Nephron (organoid): ENCODE measurements around the gene RFX7.
A peak's percentile ranks its signal among the peaks of the same experiment; 100 is the strongest.
"Not testable (repeated sequence)": the region's sequence is repeated elsewhere in the genome, so short reads cannot be mapped to it uniquely, and the experiment has no call there.

Experiments used
- H3K27ac Mint-ChIP-seq, 3 experiments: 2 replicates each; pipeline ENCODE4 v1.8.0; 2020; ENCODE audit warnings: mixed read lengths in 3 of 3, mild to moderate bottlenecking in 2 of 3, moderate library complexity in 1 of 3
- H3K27me3 Mint-ChIP-seq: 2 replicates; pipeline ENCODE4 v1.8.0; 2021; ENCODE audit warnings: low read depth, mild to moderate bottlenecking, moderate library complexity, mixed read lengths
- H3K36me3 Mint-ChIP-seq: 2 replicates; pipeline ENCODE4 v1.8.0; 2020; ENCODE audit warnings: low read depth, mixed read lengths
- H3K4me1 Mint-ChIP-seq: 2 replicates; pipeline ENCODE4 v1.8.0; 2020; ENCODE audit warnings: mixed read lengths
- H3K4me3 Mint-ChIP-seq, 3 experiments: 2 replicates each; pipeline ENCODE4 v1.8.0; 2020; ENCODE audit warnings: mild to moderate bottlenecking in 3 of 3, mixed read lengths in 3 of 3, moderate library complexity in 2 of 3
- H3K9me3 Mint-ChIP-seq: 2 replicates; pipeline ENCODE4 v1.8.0; 2020; ENCODE audit warnings: mixed read lengths
- CTCF ChIP-seq, 3 experiments: fragments of 200-600 bp; sonication (generic); IDR thresholded peaks; one replicate each; pipeline ENCODE4 v1.5.0; 2021; ENCODE audit warnings: antibody characterized with exemption in 3 of 3; ENCODE audit not compliant: unreplicated experiment in 3 of 3

Gene RFX7

DNA sequence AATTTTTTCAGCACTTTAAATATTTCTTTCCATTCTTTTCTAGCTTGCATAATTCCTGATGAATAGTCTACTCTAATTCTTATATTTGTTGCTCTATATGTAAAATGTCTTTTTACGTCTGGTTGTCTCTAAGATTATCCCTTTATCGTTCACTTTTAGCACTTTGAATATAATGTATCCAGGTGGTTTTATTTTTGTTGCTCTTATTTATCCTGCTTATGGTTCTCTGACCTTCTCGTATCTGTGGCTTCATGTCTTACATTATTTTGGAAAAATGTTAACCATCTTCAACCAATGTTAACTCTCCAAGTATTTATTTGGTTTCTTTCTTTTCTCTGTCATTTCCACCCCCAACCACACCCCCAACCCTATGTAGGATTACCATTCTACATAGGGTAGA, 30.0 kb upstream of the RFX7 start:
- TF ChIP-seq CTCF (IDR thresholded peaks at IDR 0.05; ENCODE audit: unreplicated experiment in 3 of 3) = no peak
- Mint-ChIP-seq H3K27ac (no peak overlapping the region), H3K4me1 (no peaks in the 10 kb centered on the region), H3K4me3 (no peak overlapping the region), H3K27me3 (no peaks in the 10 kb centered on the region), H3K9me3 (peaks cover 63% of the 10 kb centered on the region), H3K36me3 (no peaks in the 10 kb centered on the region)

DNA sequence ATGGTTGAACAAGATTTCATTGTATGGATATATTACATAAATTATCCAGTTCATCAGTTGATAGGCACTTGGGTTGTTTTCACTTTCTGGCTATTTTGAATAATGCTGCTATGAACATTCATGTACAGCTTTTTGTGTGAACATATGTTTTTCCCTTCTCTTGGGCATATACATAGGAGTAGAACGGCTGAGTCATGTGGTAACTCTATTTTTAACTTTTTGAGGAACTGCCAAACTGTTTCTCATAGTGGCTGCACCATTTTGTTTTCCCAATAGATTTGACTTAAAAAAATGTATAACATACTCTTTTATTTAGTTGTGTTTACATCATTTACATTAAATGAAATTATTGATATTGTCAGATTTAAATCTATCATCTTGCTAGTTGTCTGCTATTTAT, 28.8 kb upstream of the RFX7 start:
- Mint-ChIP-seq H3K9me3 (peaks cover 65% of the 10 kb centered on the region), H3K27ac (no peak overlapping the region), H3K4me3 (no peak overlapping the region), H3K27me3 (no peaks in the 10 kb centered on the region), H3K4me1 (no peaks in the 10 kb centered on the region), H3K36me3 (no peaks in the 10 kb centered on the region)
- no peak for TF ChIP-seq CTCF (IDR thresholded peaks at IDR 0.05; ENCODE audit: unreplicated experiment in 3 of 3)

DNA sequence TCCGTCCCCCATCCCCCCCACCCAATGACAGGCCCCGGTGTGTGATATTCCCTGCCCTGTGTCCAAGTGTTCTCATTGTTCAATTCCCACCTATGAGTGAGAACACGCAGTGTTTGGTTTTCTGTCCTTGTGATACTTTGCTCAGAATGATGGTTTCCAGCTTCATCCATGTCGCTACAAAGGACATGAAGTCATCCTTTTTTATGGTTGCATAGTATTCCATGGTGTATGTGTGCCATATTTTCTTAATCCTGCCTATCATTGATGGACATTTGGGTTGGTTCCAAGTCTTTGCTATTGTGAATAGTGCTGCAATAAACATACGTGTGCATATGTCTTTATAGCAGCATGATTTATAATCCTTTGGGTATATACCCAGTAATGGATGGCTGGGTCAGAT, 22.8 kb upstream of the RFX7 start:
- peaks cover 34% of the 10 kb centered on the region for H3K9me3 Mint-ChIP-seq
- not testable (repeated sequence) for H3K4me3 Mint-ChIP-seq, H3K36me3 Mint-ChIP-seq, H3K4me1 Mint-ChIP-seq, H3K27me3 Mint-ChIP-seq, H3K27ac Mint-ChIP-seq

DNA sequence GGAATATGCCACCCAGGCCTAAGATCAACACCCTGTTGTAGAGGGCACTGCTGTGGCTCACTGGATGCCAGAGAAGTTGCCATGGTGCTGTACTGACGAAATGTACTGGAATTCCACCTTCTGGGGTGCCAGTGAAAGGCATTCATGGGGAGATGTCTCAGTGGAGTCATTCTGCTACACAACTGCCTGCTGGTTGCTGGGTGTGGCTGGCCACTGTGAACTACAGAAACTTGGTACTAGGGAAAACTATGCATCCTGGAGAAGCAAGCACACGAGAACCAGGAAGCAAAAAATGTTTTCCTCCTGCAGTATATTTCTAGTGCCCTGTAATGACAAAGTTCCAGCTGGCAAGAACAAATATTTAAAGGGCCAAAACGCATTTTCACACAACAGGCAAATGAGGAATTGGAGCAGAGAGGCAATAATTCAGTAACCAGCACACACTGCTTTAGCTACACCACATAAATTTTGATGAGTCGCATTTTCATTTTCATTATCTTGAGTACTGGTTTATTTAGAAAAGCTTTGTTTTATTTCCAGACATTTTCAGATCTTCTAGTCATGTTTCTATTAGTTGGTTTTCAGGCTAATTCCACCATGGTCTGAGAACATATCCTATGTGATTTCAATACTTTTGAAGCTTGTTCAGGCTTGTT, 18.3 kb upstream of the RFX7 start:
- no peaks in the 10 kb centered on the region for H3K4me1 Mint-ChIP-seq
- no peaks in the 10 kb centered on the region for H3K27me3 Mint-ChIP-seq
- no peak for TF ChIP-seq CTCF (IDR thresholded peaks at IDR 0.05; ENCODE audit: unreplicated experiment in 3 of 3)
- H3K4me3 Mint-ChIP-seq = no peak overlapping the region
- no peaks in the 10 kb centered on the region for H3K36me3 Mint-ChIP-seq
- H3K27ac Mint-ChIP-seq = no peak overlapping the region
- peaks cover 6% of the 10 kb centered on the region for H3K9me3 Mint-ChIP-seq

DNA sequence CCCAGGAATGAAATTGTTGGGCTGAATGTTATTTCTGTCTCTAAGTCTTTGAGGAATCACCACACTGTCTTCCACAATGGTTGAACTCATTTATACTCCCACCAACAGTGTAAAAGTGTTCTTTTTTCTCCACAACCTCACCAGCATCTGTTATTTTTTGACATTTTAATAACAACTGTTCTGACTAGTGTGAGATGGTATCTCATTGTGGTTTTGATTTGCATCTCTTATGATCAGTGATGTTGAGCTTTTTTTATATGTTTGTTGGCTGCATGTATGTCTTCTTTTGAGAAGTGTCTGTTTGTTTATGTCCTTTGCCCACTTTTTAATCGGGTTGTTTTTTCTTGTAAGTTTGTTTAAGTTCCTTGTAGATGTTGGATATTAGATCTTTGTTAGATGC, 13.6 kb upstream of the RFX7 start:
- H3K27me3 Mint-ChIP-seq, H3K4me3 Mint-ChIP-seq, H3K36me3 Mint-ChIP-seq, H3K4me1 Mint-ChIP-seq, H3K27ac Mint-ChIP-seq, H3K9me3 Mint-ChIP-seq: not testable (repeated sequence)

DNA sequence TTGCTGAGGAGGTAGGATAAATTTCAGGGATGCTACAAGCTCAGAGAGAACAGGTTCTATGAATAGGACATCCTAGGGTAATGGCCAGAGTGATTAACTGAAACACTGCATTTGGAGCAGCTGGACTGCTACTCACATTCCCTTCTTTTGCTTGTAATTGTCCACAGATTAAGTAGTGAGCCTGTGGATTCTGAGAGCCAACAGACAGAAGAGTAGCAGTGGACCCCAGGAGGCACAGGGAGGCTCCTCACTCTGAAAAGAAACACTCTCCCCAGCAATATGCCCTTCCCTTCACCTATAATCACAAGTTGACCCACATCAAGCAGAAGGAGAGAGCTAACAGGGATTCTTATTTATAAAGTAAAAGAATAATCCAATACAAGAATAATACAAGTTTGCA, 10.6 kb upstream of the RFX7 start:
- Mint-ChIP-seq H3K4me1 (peaks cover 16% of the 10 kb centered on the region), H3K27me3 (no peaks in the 10 kb centered on the region), H3K36me3 (no peaks in the 10 kb centered on the region), H3K27ac (no peak overlapping the region), H3K9me3 (peaks cover 3% of the 10 kb centered on the region), H3K4me3 (no peak overlapping the region)
- TF ChIP-seq CTCF (IDR thresholded peaks at IDR 0.05; ENCODE audit: unreplicated experiment in 3 of 3) = no peak

- H3K27me3 Mint-ChIP-seq = no peaks in the 10 kb centered on the region
- H3K27ac Mint-ChIP-seq = peak overlapping the region; percentile 56 to 83 (median 74)
- peaks cover 16% of the 10 kb centered on the region for H3K4me1 Mint-ChIP-seq
- TF ChIP-seq CTCF (IDR thresholded peaks at IDR 0.05; ENCODE audit: unreplicated experiment in 3 of 3) = no peak
- no peaks in the 10 kb centered on the region for H3K9me3 Mint-ChIP-seq
- H3K36me3 Mint-ChIP-seq = no peaks in the 10 kb centered on the region
- H3K4me3 Mint-ChIP-seq = no peak overlapping the region
These were observed 8.7 kb upstream of the RFX7 start for GRCh38 chr15:56252386-56252785.
